Adrenal gland (tissue), 12 donors: ENCODE results near the gene FMNL3. TPM values are rescaled to one million over a fixed set of nuclear protein-coding genes. Genes with fewer than 3 reads are reported as not detected.
A peak's percentile ranks its signal among the peaks of the same experiment; 100 is the strongest.

Experiments used
- DNase-seq, 7 donors: peaks; one replicate each; pipeline ENCODE4 v3.0.0-alpha.2; 2019 to 2020
- H3K27ac ChIP-seq, 5 donors: fragments of 200-600 bp; sonication (generic) in 4 of 5; 1 replicate in 3 of 5; 2 replicates in 2 of 5; pipeline versions ENCODE4 v1.5.1 to v1.8.0; 2016 to 2020; ENCODE audit warnings: mild to moderate bottlenecking in 1 of 5
- H3K27me3 ChIP-seq: fragments of 200-600 bp; 2 replicates; pipeline ENCODE4 v1.8.0; 2021
- H3K36me3 ChIP-seq, 2 donors: fragments of 200-600 bp; replicated peaks in 1 of 2; 1 replicate in 1 of 2; 2 replicates in 1 of 2; pipeline versions ENCODE4 v1.5.1 to v1.8.0; 2018 to 2022
- H3K4me1 ChIP-seq, 2 donors: fragments of 200-600 bp; replicated peaks in 1 of 2; 1 replicate in 1 of 2; 2 replicates in 1 of 2; pipeline versions ENCODE4 v1.5.1 to v1.8.0; 2018 to 2021
- H3K4me3 ChIP-seq, 4 donors: fragments of 200-600 bp; sonication (generic) in 3 of 4; one replicate each; pipeline ENCODE4 v1.5.1; 2016 to 2018
- H3K9me3 ChIP-seq, 3 donors: fragments of 200-600 bp; sonication (generic) in 1 of 3; replicated peaks in 1 of 3; 1 replicate in 2 of 3; 2 replicates in 1 of 3; pipeline versions ENCODE4 v1.5.1 to v1.8.0; 2016 to 2021
- POLR2A ChIP-seq, 2 donors: fragments of 450-650 bp; IDR thresholded peaks; one replicate each; pipeline ENCODE4 v1.6.1; 2017; ENCODE audit warnings: antibody characterized with exemption in 2 of 2, mild to moderate bottlenecking in 2 of 2, moderate library complexity in 1 of 2
- WGBS, 4 donors: extraction: QIAGEN DNeasy Blood & Tissue Kit in 2 of 4; methylation state at CpG; one replicate each; pipeline versions ENCODE4 v1.1.5 to v1.1.7; 2013 to 2017; 5-methylcytosine and 5-hydroxymethylcytosine counted together
- intact Hi-C, 2 donors: fragments of 100-400 bp; cut with DNase I; formaldehyde crosslinking; loops; one replicate each; pipeline versions ENCODE4 v1.14.1 to v1.15.0; 2022 to 2023
- polyA plus RNA-seq, 3 donors: library from polyadenylated mRNA; stranded (reverse); fragments of 200-250 nt in 2 of 3; fragments of 350-450 nt in 1 of 3; fragmentation: Illumina TruSeq in 1 of 3; extraction: RNeasy Lipid Tissue Mini Kit (QIAGEN cat#74804) in 1 of 3; gene quantifications; one replicate each; pipeline ENCODE4 v1.2.3, GENCODE V29; 2013 to 2014
- total RNA-seq, 9 donors: library from RNA; depleted of rRNA in 4 of 9; stranded (reverse); fragments of >200 nt in 4 of 9; fragments of 120-200 nt in 1 of 9; fragmentation: NEBNext Ultra II Directional in 1 of 9; extraction: Animal tissue kit (Norgen Biotek cat#: 25700) in 1 of 9; gene quantifications; one replicate each; pipeline versions ENCODE4 v1.1.0 to v1.2.4, GENCODE V29; 2013 to 2023
- TF ChIP-seq, protein P1 (sequence below), 6 experiments: fragments of 450-650 bp in 4 of 6; fragments of 200-600 bp in 2 of 6; sonication (generic) in 1 of 6; IDR thresholded peaks; 1 replicate in 5 of 6; 2 replicates in 1 of 6; pipeline versions ENCODE4 v1.5.1 to v1.8.0; 2016 to 2021; ENCODE audit warnings: antibody characterized with exemption in 6 of 6, mild to moderate bottlenecking in 2 of 6, moderate library complexity in 1 of 6
- donor health status: healthy with polysubstance abuse.
- donor health status: Bipolar disorder and iron deficiency.
- donor health status: DM: yes; HTN: yes; CAD: no.
- donor health status: DM: no; HTN: no; CAD: no.
- donor health status: DM: no; HTN: no; CAD: no.
- donor health status: DM: yes; HTN: yes; CAD: no.

FMNL3 gene
- total and polyA plus RNA-seq, 12 donors, result 4.7 to 24.1 (median 15.0) TPM

DNA sequence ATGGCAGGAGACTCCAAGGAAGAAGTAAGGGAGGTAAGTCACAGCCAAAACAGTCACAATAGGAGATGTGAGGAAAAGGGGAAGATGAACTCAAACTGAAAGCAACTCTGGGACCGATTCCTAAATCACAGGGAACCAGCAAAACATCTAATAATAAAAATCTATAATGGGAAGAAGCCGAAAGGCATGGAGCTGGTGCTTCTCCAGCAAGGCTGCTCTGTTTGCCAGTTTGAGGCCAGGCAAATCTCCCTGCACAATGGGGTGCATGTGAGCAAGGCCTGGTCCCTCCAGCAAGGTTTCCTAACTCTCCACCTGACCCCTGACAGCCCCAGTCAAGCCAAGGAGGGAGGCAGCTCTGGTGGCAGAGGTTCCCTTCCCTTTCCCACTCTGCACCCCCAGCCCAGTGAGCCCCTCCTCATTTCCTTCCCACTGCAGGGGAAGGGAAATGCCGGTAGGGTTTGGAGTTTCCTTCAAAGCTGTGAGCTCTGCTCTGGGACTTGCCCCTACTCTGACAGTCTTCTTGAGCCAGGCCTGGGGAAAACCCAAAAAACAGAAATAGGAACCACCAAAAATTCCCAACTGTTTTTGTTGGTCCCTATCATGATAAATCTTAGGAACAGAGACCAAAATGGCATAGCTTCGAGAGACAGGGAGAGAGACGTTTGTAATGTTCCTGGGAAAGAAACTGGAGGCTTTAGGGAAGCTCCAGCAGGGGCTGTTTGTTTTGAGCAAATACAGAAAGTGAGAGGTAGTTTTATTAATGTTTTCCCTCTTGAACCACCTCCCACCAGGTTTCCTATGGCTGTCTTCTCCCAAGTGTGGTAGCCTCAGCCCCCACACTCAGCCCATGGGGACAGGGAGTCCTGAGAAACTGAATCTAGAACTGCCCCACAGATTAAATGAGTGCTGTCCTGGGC lies 34.6 kb downstream of the FMNL3 start:
- DNase-seq, result no peak
- H3K27me3 ChIP-seq, result no peaks in the 10 kb centered on the region
- TF ChIP-seq, protein P1, sequence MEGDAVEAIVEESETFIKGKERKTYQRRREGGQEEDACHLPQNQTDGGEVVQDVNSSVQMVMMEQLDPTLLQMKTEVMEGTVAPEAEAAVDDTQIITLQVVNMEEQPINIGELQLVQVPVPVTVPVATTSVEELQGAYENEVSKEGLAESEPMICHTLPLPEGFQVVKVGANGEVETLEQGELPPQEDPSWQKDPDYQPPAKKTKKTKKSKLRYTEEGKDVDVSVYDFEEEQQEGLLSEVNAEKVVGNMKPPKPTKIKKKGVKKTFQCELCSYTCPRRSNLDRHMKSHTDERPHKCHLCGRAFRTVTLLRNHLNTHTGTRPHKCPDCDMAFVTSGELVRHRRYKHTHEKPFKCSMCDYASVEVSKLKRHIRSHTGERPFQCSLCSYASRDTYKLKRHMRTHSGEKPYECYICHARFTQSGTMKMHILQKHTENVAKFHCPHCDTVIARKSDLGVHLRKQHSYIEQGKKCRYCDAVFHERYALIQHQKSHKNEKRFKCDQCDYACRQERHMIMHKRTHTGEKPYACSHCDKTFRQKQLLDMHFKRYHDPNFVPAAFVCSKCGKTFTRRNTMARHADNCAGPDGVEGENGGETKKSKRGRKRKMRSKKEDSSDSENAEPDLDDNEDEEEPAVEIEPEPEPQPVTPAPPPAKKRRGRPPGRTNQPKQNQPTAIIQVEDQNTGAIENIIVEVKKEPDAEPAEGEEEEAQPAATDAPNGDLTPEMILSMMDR (IDR thresholded peaks at IDR 0.05), result no peak
- H3K27ac ChIP-seq, result peak overlapping the region; percentile 61 to 96 (median 89)
- H3K4me1 ChIP-seq, result peaks cover 24 to 54% of the 10 kb centered on the region in 2 donors
- intact Hi-C loops, result no loop called here
- no peak overlapping the region for H3K4me3 ChIP-seq
- no peaks in the 10 kb centered on the region for H3K36me3 ChIP-seq
- no peaks in the 10 kb centered on the region for H3K9me3 ChIP-seq
- 46 to 72% (median 53%) methylated on average over 4 to 5 of the region's 5 CpGs for WGBS, 4 donors

DNA sequence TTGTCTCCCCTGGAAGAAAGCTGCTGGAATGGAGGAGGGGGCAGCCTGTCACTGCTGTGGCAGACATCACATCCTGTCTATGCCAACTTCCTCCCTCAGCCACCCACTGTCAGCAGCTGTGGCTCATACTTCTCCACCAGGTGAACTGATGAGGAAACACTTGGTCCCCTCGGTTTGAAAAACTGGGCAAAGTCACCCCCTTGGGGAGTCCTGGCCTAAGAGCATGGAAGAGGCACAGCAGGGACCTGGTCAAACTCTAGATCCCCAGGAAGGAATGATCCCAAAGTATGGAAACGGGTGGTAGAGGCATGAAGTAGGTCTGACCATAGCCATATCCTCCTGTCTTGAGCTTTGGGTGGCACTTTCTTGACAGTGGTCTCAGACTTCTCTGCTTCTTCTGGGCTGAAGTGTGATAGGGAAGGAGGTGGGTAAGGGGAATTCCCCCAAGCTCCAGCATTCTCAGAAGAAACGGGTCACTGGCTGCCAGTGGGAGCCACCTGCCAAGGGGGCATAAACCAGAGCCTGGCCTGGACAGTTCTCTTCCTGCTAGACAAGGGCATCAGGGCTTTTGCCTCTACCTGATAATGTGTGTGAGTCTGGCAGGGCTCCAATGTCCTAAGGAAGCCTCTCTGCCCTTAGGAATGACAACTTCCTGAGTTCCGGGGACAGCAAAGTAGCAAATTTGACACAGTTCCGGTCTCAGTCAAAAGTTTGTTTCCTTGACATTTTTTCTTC lies 36.0 kb downstream of the FMNL3 start:
- 49 to 63% (median 57%) methylated on average over 4 to 5 of the region's 5 CpGs for WGBS, 4 donors
- H3K4me1 ChIP-seq, result peaks cover 24 to 60% of the 10 kb centered on the region in 2 donors
- peak in 4 of 7 donors; percentile 48 to 75 (median 52) for DNase-seq
- peak overlapping the region; percentile 15 to 96 (median 89) for H3K27ac ChIP-seq
- no peak for TF ChIP-seq POLR2A (IDR thresholded peaks at IDR 0.05)
- TF ChIP-seq, protein P1 (IDR thresholded peaks at IDR 0.05), result no peak
- H3K27me3 ChIP-seq, result no peaks in the 10 kb centered on the region
- intact Hi-C loops, result no loop called here
- no peaks in the 10 kb centered on the region for H3K9me3 ChIP-seq
- no peaks in the 10 kb centered on the region for H3K36me3 ChIP-seq
- H3K4me3 ChIP-seq, result no peak overlapping the region

DNA sequence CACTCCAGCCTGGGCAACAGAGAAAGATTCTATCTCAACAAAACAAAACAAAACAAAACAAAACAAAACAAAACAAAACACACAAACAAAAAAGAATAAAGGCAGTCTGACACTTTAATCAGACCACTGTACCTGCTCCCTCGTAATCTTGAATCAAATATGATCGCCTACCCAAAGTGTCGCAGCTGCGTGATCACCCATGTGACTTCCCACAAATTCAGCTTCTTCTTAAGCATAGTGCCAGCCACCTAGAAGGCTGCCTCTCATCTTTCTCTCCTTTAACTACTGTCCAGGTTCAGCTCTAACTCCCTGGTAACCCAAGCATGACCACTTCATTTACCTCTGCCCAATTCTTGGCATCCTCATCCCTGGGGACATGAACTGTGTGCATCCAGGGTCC lies 37.4 kb downstream of the FMNL3 start:
- Histone ChIP-seq H3K4me1 (peaks cover 24 to 62% of the 10 kb centered on the region in 2 donors), H3K4me3 (no peak overlapping the region), H3K27me3 (no peaks in the 10 kb centered on the region), H3K36me3 (no peaks in the 10 kb centered on the region), H3K27ac (peak overlapping the region in 2 of 5 donors; percentile 93 to 96), H3K9me3 (no peaks in the 10 kb centered on the region)
- no peak for DNase-seq
- TF ChIP-seq, protein P1 (IDR thresholded peaks at IDR 0.05), result no peak
- 77 to 89% (median 83%) methylated on average over 4 of the region's 4 CpGs for WGBS, 4 donors
- intact Hi-C loops, result no loop called here

DNA sequence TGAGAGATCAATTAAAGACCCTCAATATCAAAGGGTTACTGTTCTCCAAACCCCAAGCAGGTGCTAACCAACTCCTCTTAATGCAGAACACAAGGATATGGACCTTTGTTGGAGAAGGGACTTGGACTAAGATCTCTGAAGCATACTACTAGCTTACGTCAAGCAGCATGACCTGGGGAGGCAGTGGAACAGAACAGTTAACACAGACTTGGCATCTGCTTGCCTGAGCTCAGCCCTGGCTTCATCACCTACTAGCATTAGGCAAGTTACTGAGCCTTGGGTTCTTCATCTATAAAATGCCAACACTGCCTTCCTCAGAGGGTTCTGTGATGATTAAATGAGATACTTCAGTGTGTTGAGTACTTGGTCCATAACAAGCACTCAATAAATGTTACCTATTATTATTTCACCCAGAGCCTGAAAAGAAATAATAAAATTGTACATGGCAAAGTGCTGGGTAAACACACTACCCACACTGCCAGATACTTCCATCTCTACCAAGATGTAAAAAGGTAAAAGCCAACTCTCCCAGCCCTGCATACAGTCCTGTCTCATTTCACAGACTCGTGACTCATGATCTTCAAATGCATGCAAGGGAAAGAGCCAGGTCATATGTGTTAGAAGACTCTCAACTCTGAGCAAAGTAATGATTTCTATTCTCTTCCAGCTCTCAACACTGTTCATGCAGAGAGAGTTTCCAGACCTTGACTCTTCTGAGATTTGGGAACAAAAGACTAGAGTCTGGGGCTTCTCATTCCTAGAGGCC lies 39.7 kb downstream of the FMNL3 start:
- H3K4me1 ChIP-seq, result peaks cover 16 to 62% of the 10 kb centered on the region in 2 donors
- no peaks in the 10 kb centered on the region for H3K9me3 ChIP-seq
- DNase-seq, result no peak
- intact Hi-C loops, result no loop called here
- H3K4me3 ChIP-seq, result no peak overlapping the region
- WGBS, 4 donors, result 87 to 95% (median 93%) methylated on average over 2 of the region's 2 CpGs
- TF ChIP-seq POLR2A (IDR thresholded peaks at IDR 0.05), result no peak
- TF ChIP-seq, protein P1 (IDR thresholded peaks at IDR 0.05), result no peak
- no peaks in the 10 kb centered on the region for H3K27me3 ChIP-seq
- no peak overlapping the region for H3K27ac ChIP-seq
- no peaks in the 10 kb centered on the region for H3K36me3 ChIP-seq
